NCI-H1694 treated with DMSO at 0.1 percent for 48 hours (cell line): Measurements from ENCODE around the gene DGKG.

ENCODE experiments used
- DNase-seq: peaks from one replicate; lab custom pipeline; 2025; lab: John Stamatoyannopoulos, UW

The DGKG gene

GRCh38 chr3:186138272-186138981 is 223.6 kb downstream of the DGKG start:
- no peak for DNase-seq

GRCh38 chr3:186137051-186137685 is 224.9 kb downstream of the DGKG start:
- DNase-seq = no peak

GRCh38 chr3:186133980-186134379 is 228.1 kb downstream of the DGKG start:
- no peak for DNase-seq

DNA sequence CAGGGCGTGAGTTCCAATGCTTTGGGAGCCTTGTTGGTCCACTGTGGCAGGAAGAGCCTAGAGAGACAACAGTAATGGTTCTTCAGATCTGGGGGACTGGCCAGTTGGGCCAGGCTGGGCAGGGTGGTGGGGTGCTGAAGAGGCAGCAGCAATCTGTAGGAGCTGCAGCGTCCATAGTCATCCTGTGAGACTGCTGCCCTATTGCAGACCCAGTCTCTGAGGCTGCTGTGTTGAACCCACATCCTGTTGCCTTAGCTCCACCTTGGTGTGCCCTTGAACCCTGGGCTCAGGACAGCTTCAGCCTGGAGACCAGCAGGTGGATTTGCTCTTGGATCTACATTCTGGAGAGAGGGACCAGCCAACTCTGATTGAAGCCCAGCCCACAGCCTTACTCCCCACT is 229.5 kb downstream of the DGKG start:
- DNase-seq = no peak

GRCh38 chr3:186129206-186129605 is 232.8 kb downstream of the DGKG start:
- no peak for DNase-seq

DNA sequence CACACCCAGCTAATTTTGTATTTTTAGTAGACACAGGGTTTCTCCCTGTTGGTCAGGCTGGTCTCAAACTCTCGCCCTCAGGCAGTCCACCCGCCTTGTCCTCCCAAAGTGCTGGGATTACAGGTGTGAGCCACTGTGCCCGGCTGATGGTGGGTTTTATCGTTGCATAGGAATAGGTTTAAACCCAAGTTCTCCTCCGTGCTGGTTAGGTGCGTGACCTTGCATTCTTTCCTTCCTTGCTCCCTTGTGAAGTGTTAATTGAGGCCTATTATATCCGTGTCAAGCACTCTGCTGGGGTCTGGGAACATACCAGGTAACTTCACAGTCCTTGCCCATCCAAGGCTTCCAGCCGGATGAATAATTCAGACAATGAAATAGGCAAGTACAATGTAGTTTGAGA is 233.9 kb downstream of the DGKG start:
- no peak for DNase-seq

GRCh38 chr3:186127463-186127862 is 234.6 kb downstream of the DGKG start:
- DNase-seq = no peak

GRCh38 chr3:186125118-186125517 is 236.9 kb downstream of the DGKG start:
- no peak for DNase-seq

- DNase-seq = no peak
Measured at GRCh38 chr3:186124592-186124991, 237.4 kb downstream of the DGKG start.

GRCh38 chr3:186123012-186123411 is 239.0 kb downstream of the DGKG start:
- DNase-seq = no peak

DNA sequence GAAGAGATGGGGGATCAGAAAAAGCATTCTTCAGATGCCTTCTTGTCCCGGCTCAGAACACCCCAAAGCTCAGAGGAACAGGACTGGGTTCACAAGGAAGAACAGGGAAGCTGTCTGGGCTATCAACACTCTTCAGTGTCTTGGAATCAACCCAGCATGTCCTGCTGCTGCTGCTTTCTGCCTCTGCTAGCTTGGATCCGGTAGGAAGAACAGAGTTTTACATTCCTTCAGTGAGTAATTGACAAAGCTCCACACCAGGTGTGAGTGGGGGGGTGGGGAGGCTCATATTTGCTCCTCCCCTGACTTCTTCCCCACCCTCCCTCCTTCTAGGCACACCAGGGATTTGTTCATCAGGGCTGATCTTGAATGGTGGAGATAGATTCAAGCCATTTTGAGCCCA is 240.1 kb downstream of the DGKG start:
- DNase-seq = no peak

- DNase-seq = no peak
Measured at GRCh38 chr3:186121278-186121677, 240.8 kb downstream of the DGKG start.

DNA sequence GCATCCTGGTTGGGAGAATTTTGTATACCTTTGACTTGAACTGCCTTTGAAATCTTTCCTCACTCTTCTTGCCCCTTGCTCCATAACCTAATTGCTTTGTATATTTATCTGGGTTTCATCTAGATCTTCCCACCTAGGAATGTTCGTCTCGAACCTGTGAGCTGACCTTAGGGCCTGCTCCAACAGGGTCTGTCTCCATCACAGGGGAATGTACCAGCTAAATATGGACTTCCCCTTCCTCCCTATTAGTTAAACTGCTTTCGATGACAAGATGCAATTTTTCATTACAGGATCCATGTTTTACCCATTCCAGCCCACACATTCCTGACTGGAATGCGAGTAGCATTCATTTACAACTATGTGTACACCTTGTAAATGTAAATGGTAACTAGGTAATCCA is 242.5 kb downstream of the DGKG start:
- DNase-seq = no peak

DNA sequence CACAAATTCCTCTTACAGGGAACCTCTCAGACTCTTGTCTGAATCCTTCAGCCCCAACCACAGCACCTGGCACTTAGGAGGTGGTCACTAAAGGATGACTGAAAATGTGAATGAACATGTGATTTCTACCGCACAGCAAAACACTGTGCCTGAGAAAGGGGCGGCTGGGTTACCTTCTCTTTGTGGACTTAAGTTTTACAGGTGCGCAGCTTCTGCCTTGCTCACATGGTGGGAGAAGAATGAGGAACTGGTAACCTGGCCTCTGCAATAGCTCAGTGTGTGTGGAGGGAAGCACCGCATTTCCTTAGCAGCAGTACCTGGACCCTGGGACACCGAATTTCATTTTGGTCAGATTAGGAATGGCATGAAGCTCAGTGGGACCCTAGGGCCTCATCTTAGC is 243.3 kb downstream of the DGKG start:
- DNase-seq = no peak

DNA sequence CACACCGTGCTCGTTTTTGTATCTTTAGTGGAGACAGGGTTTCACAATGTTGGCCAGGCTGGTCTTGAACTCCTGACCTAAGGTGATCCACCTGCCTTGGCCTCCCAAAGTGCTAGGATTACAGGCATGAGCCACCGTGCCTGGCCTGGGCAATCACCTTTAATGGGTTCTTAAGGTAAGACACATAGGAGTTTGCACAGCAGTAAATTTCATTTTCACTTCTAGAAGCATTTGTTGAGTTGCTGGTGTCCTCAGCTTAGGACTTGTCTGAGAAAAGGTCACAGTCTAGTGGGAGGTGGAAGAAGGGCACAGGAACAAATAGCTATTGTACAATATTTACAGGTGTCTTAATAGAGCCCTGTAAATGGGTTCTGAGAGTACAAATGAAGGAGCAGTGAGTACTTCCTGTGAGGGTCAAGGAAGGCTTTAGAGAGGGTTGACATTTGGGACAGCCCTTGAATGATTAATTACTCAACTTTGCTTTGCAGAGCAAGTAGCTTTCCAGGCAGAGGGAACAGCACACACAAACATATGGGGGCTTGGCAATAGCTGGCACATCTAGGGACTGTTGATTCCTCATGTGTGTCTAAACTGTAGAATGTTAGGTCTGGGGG is 244.4 kb downstream of the DGKG start:
- no peak for DNase-seq

DNA sequence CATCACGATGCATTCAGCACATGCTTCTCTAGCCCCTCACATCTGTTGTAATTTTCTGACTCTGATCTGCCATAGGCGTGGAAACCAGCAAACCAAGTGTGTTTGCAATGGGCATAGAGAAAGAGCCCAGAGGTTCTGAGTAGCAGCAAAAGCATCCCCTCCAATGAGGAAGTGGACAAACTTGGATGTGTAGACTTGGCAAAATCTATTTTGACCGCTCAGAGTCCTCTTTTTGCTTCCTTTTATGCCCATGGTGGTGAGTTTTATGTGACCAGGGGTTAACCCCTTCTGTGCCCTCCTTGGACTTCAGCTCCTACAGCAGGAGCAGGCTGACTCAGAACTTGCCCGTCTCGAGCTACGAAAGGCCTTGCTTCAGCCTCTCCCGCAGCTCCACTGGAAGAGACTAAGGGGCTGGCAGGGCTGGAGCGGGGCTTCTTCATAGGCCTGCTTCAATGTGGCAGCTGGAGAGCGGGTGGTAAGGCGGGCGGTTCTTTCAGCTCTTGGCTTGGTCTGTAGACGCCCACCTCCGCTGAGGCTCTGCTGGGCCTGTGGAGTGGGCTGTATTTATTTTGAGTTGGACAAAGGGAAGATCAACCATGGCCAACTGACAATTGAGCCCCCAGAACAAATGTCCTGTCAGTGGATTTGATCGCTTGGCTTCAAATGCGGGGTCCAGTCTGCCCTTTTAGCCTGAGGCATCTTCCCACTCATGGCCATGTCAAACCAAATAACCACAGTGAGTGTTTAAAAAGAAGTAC is 246.6 kb downstream of the DGKG start:
- no peak for DNase-seq

- no peak for DNase-seq
Measured at GRCh38 chr3:186110975-186111974, 250.8 kb downstream of the DGKG start.

- peak; percentile 50 for DNase-seq
Measured at GRCh38 chr3:186109897-186110803, 251.9 kb downstream of the DGKG start.

DNA sequence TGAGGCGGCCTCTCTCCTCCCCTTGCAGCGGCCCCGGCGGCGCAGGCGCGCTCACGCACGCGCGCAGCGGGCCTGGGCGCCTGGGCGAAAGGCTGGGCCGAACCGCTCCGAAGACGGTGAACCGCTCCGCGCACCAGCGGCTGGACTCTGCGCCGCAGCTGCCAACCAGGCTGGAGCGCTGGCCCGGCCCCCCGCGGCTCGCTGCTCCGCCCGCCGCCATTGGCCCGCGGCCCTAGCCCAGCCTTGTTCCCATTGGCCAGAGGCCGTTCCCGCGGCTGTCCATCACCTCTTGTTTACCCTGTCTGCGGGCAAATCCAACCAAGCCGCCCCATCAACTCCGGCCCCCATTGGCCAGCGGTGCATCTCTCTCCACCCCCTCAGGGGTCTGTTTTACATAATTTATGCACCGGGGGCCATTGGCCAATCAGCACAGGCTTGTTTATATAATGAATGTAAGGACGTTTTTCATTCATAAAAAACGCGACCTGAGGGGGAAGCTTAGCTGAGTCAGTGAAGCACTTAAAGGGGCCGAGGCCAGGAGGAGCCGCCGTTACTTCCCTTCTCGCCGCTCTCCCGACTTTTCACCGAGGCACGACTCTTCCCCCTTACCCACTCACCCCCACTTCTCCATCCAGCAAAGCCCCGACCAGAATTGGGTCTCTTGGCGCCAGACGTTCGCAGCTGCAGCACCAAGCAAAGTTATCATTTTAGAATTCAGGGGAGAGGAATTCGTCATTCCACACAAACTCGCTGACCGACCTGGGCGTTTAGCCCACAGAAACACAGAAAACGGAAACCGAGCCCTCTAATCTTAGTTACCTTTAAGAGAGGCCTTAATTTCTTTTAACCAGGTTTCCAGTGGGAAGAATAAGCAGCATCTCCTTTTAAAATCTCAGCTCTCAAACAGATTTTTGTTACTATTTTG is 252.8 kb downstream of the DGKG start, which contains the start of gene ETV5:
TSS of gene ETV5 (minus strand) at position 149 of the 925 bp plus-strand sequence. CDS start 3,221 bp downstream, outside the sequence.
- DNase-seq = peak; percentile 99
